Bronchial epithelial cell (primary cell): ENCODE results near the gene OR51A2. TPM values are rescaled to one million over a fixed set of nuclear protein-coding genes. Genes with fewer than 3 reads are reported as not detected.

Experiments
- DNase-seq: peaks from one replicate; pipeline ENCODE4 v3.0.0-alpha.2; 2010; ENCODE audit warnings: low read depth
- FAIRE-seq: peaks from 2 replicates; lab custom pipeline; 2011; peaks lifted over from hg19 to GRCh38; lab: Jason Lieb, UNC
- H3K27me3 ChIP-seq: 2 replicates; pipeline ENCODE4 v1.5.1; 2011; ENCODE audit warnings: low read length; ENCODE audit not compliant: control insufficient read depth, insufficient read depth
- H3K36me3 ChIP-seq: 2 replicates; pipeline ENCODE4 v1.5.1; 2011; ENCODE audit warnings: low read length; ENCODE audit not compliant: control insufficient read depth, insufficient read depth
- H3K4me3 ChIP-seq: 2 replicates; pipeline ENCODE4 v1.5.1; 2011; ENCODE audit warnings: mild to moderate bottlenecking, low read depth, low read length, control low read depth
- CTCF ChIP-seq: IDR thresholded peaks from 2 replicates; pipeline ENCODE4 v1.5.1; 2011; ENCODE audit warnings: mild to moderate bottlenecking, moderate library complexity, low read length, control low read depth, inconsistent platforms; ENCODE audit not compliant: insufficient read depth, severe bottlenecking
- total RNA-seq: library from RNA; depleted of rRNA; stranded (reverse); fragments of >200 nt; gene quantifications from 2 replicates; pipeline ENCODE4 v1.2.1, GENCODE V29; 2014

The OR51A2 gene
- total RNA-seq, 1 donor from 2014 or later: not detected

- FAIRE-seq: no peak
- H3K4me3 ChIP-seq: no peak overlapping the region
- H3K36me3 ChIP-seq: no peaks in the 10 kb centered on the region
- DNase-seq: no peak
- no peak for TF ChIP-seq CTCF
- no peaks in the 10 kb centered on the region for H3K27me3 ChIP-seq
Measured at GRCh38 chr11:4979036-4979435, 23.5 kb upstream of the OR51A2 start.

GRCh38 chr11:4975436-4975835 is 19.9 kb upstream of the OR51A2 start:
- no peaks in the 10 kb centered on the region for H3K36me3 ChIP-seq
- no peaks in the 10 kb centered on the region for H3K27me3 ChIP-seq
- FAIRE-seq: no peak
- TF ChIP-seq CTCF: no peak
- no peak overlapping the region for H3K4me3 ChIP-seq
- no peak for DNase-seq

GRCh38 chr11:4962816-4963215 is 7.3 kb upstream of the OR51A2 start:
- no peak for FAIRE-seq

GRCh38 chr11:4960877-4961276 is 5.4 kb upstream of the OR51A2 start:
- Histone ChIP-seq H3K27me3 (no peaks in the 10 kb centered on the region), H3K36me3 (no peaks in the 10 kb centered on the region), H3K4me3 (no peak overlapping the region)
- TF ChIP-seq CTCF: no peak
- DNase-seq: peak; percentile 10
- FAIRE-seq: no peak

More at GRCh38 chr11:4962816-4963215, 7.3 kb upstream of the OR51A2 start:
- H3K27me3 ChIP-seq: no peaks in the 10 kb centered on the region
- no peak for DNase-seq
- H3K4me3 ChIP-seq: no peak overlapping the region
- TF ChIP-seq CTCF: no peak
- H3K36me3 ChIP-seq: no peaks in the 10 kb centered on the region

GRCh38 chr11:4957396-4957795 is 1.9 kb upstream of the OR51A2 start:
- H3K36me3 ChIP-seq: no peaks in the 10 kb centered on the region
- no peak for DNase-seq
- FAIRE-seq: no peak
- no peak overlapping the region for H3K4me3 ChIP-seq
- TF ChIP-seq CTCF: no peak
- no peaks in the 10 kb centered on the region for H3K27me3 ChIP-seq

GRCh38 chr11:4947505-4947904 is 8.0 kb downstream of the OR51A2 start, which contains the start of gene OR51A4:
Gene OR51A4 (minus strand): TSS chr11:4947605. CDS start chr11:4947100, 505 bp downstream.
- TF ChIP-seq CTCF: no peak
- H3K4me3 ChIP-seq: no peak within 1 kb of the TSS
- FAIRE-seq: no peak
- DNase-seq: no peak
- no peaks in the 10 kb centered on the region for H3K36me3 ChIP-seq
- no peaks in the 10 kb centered on the region for H3K27me3 ChIP-seq
